Ovary (tissue), 9 donors: ENCODE data around the gene ZSCAN22. TPM values are rescaled to one million over a fixed set of nuclear protein-coding genes. Genes with fewer than 3 reads are reported as not detected.

Experiments
- DNase-seq, 5 donors: peaks; one replicate each; pipeline ENCODE4 v3.0.0-alpha.2; 2019 to 2020
- H3K27ac ChIP-seq, 2 donors: fragments of 200-600 bp; one replicate each; pipeline versions ENCODE4 v1.5.1 to v1.8.0; 2019 to 2022
- H3K27me3 ChIP-seq: fragments of 200-600 bp; one replicate; pipeline ENCODE4 v1.8.0; 2022
- H3K36me3 ChIP-seq: fragments of 200-600 bp; sonication (generic); one replicate; pipeline ENCODE4 v1.5.1; 2019
- H3K4me1 ChIP-seq: one replicate; pipeline ENCODE4 v1.8.1; 2013; ENCODE audit warnings: mild to moderate bottlenecking, moderate library complexity; ENCODE audit not compliant: insufficient read depth
- H3K4me3 ChIP-seq: fragments of 200-600 bp; sonication (generic); one replicate; pipeline ENCODE4 v1.5.1; 2017
- H3K9me3 ChIP-seq, 2 donors: fragments of 200-600 bp in 1 of 2; sonication (generic) in 1 of 2; one replicate each; pipeline versions ENCODE4 v1.5.1 to v1.8.1; 2013 to 2019; ENCODE audit warnings: mild to moderate bottlenecking in 1 of 2, moderate library complexity in 1 of 2
- CTCF ChIP-seq, 3 donors: fragments of 450-650 bp in 2 of 3; fragments of 200-600 bp in 1 of 3; IDR thresholded peaks; one replicate each; pipeline versions ENCODE4 v1.5.1 to v1.8.0; 2016 to 2022; ENCODE audit warnings: antibody characterized with exemption in 3 of 3, mild to moderate bottlenecking in 1 of 3
- EP300 ChIP-seq: sonication (generic); formaldehyde crosslinking; IDR thresholded peaks from one replicate; pipeline ENCODE4 v1.6.1; 2017; ENCODE audit warnings: antibody characterized with exemption
- POLR2A ChIP-seq: fragments of 450-650 bp; IDR thresholded peaks from one replicate; pipeline ENCODE4 v1.6.1; 2017; ENCODE audit warnings: antibody characterized with exemption, mild to moderate bottlenecking, moderate library complexity
- WGBS, 3 donors: extraction: QIAGEN DNeasy Blood & Tissue Kit in 1 of 3; methylation state at CpG; one replicate each; pipeline versions ENCODE4 v1.1.5 to v1.1.7; 2013 to 2017; 5-methylcytosine and 5-hydroxymethylcytosine counted together
- intact Hi-C, 4 donors: fragments of 100-400 bp; cut with DNase I; formaldehyde crosslinking; loops; one replicate each; pipeline versions ENCODE4 v1.11.0 to v1.15.1; 2022 to 2023
- polyA plus RNA-seq, 2 donors: library from polyadenylated mRNA; stranded (reverse); fragments of 200-250 nt in 1 of 2; fragments of 350-450 nt in 1 of 2; fragmentation: Illumina TruSeq in 1 of 2; extraction: RNeasy Lipid Tissue Mini Kit (QIAGEN cat#74804) in 1 of 2; gene quantifications; one replicate each; pipeline ENCODE4 v1.2.3, GENCODE V29; 2013 to 2014
- total RNA-seq, 7 donors: library from RNA; depleted of rRNA in 2 of 7; stranded (reverse); fragments of >200 nt in 2 of 7; fragmentation: NEBNext Ultra II Directional in 3 of 7; extraction: Animal tissue kit (Norgen Biotek cat#: 25700) in 3 of 7; gene quantifications; one replicate each; pipeline versions ENCODE4 v1.1.0 to v1.2.4, GENCODE V29; 2016 to 2023
- donor health status: DM: no; HTN: no; CAD: no; lungs with moderate emphysema.
- donor health status: DM: no; HTN: no; CAD: no.
- donor health status: Bipolar disorder and iron deficiency.
- donor health status: DM: yes; HTN: yes; CAD: no.
- donor health status: DM: no; HTN: no; CAD: no.
- donor health status: DM: yes; HTN: yes; CAD: no.

Gene ZSCAN22
- total and polyA plus RNA-seq, 9 donors = 1.1 to 6.1 (median 4.1) TPM

DNA sequence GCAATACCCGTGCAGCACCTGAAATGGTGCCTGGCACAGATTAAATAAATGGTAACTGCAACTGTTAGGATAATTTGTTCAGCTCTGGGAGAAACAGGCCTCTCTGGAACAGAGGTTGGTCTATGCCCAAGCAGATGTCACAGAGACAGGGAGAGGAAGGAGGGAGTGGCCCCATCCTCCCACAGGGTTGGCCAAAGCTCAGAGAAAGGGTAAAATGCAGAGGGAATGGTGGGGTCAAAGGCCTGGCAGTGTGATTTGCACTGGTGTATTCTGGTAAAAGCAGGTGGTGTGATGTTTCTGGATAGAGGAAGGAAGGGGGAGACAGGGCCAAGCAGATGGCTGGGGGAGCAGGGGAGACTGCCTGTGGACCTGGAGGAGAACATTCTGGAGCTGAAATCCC is 9.4 kb downstream of the ZSCAN22 start:
- intact Hi-C loops = no loop called here
- Histone ChIP-seq H3K27me3 (no peaks in the 10 kb centered on the region), H3K4me1 (no peaks in the 10 kb centered on the region), H3K4me3 (no peak overlapping the region), H3K27ac (no peak overlapping the region), H3K36me3 (no peaks in the 10 kb centered on the region), H3K9me3 (peaks cover 0 to 4% of the 10 kb centered on the region in 2 donors)
- 91 to 97% (median 95%) methylated on average over 1 of the region's 1 CpG for WGBS, 3 donors
- no peak for DNase-seq
- TF ChIP-seq CTCF (IDR thresholded peaks at IDR 0.05) (no peak), EP300 (no peak), POLR2A (no peak)

DNA sequence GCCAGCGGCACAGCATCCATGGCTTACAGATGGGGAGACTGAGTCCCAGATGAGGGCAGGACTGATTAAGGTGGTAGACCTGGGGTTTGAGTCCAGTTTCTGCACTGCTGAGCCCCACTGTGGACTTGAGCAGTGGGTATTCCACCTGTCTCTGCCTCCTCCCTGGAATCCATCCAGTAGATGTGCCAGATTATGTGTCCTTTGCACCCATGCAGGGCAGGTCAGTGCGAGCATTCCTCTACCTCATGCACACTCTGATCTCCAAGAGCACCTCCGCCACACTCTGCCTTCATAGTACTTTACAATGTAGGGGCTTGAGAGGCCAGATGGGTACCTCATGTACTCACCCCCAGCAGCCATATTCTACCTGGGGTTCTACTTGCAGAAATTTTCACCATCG is 10.0 kb downstream of the ZSCAN22 start:
- WGBS, 3 donors = 95 to 99% (median 95%) methylated on average over 4 of the region's 4 CpGs
- Histone ChIP-seq H3K4me1 (no peaks in the 10 kb centered on the region), H3K27me3 (no peaks in the 10 kb centered on the region), H3K9me3 (peaks cover 0 to 4% of the 10 kb centered on the region in 2 donors), H3K4me3 (no peak overlapping the region), H3K36me3 (no peaks in the 10 kb centered on the region), H3K27ac (no peak overlapping the region)
- TF ChIP-seq POLR2A = no peak
- TF ChIP-seq EP300 = no peak
- TF ChIP-seq CTCF (IDR thresholded peaks at IDR 0.05) = no peak
- intact Hi-C loops = no loop called here
- no peak for DNase-seq

DNA sequence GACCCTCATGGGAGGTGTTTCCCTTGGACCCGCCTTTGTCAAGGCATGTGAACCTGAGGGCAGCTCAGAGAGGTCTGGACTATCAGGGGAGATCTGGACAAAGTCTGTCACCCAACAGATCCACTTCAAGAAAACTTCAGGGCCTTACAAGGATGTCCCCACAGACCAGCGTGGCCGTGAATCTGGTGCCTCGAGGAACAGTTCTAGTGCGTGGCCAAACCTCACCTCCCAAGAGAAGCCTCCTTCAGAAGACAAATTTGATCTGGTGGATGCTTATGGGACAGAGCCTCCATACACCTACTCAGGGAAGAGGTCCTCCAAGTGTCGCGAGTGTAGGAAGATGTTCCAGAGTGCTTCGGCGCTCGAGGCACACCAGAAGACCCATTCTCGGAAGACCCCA is 11.5 kb downstream of the ZSCAN22 start:
- H3K4me3 ChIP-seq = no peak overlapping the region
- no peaks in the 10 kb centered on the region for H3K36me3 ChIP-seq
- TF ChIP-seq EP300 (no peak), CTCF (IDR thresholded peaks at IDR 0.05) (no peak), POLR2A (no peak)
- WGBS, 3 donors = 96 to 98% (median 96%) methylated on average over 11 of the region's 11 CpGs
- H3K4me1 ChIP-seq = no peaks in the 10 kb centered on the region
- H3K9me3 ChIP-seq = peaks cover 0 to 4% of the 10 kb centered on the region in 2 donors
- no peak overlapping the region for H3K27ac ChIP-seq
- intact Hi-C loops = no loop called here
- no peaks in the 10 kb centered on the region for H3K27me3 ChIP-seq
- no peak for DNase-seq

DNA sequence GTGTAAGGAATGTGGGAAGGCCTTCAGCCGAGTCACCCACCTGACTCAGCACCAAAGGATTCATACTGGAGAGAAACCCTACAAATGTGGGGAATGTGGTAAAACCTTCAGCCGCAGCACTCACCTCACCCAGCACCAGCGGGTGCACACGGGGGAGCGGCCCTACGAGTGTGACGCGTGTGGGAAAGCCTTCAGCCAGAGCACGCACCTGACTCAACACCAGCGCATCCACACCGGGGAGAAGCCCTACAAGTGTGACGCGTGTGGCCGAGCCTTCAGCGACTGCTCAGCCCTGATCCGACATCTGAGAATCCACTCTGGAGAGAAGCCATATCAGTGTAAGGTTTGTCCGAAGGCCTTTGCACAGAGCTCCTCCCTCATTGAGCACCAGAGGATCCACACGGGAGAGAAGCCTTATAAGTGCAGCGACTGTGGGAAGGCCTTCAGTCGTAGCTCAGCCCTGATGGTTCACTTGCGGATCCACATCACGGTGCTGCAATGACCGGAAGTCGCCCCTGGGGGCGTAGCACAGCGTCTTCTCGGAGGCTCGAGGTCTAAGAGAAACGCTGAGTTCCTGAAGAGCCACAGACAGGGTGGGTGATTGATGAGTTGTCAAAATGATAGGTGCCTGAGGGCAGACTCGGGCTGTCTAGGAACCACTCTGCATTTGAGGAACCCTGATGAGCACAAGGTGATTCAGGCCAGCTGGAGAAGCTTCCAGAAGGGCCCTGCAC is 12.2 kb downstream of the ZSCAN22 start:
- TF ChIP-seq CTCF (IDR thresholded peaks at IDR 0.05) (no peak), POLR2A (no peak), EP300 (no peak)
- intact Hi-C loops = no loop called here
- H3K27me3 ChIP-seq = no peaks in the 10 kb centered on the region
- H3K9me3 ChIP-seq = peaks cover 0 to 4% of the 10 kb centered on the region in 2 donors
- no peak for DNase-seq
- no peak overlapping the region for H3K4me3 ChIP-seq
- H3K27ac ChIP-seq = no peak overlapping the region
- no peaks in the 10 kb centered on the region for H3K36me3 ChIP-seq
- H3K4me1 ChIP-seq = no peaks in the 10 kb centered on the region
- 76 to 84% (median 78%) methylated on average over 30 of the region's 30 CpGs for WGBS, 3 donors
